GM12878 (cell line): ENCODE measurements around the gene ZDHHC14. TPM values are rescaled to one million over a fixed set of nuclear protein-coding genes. Genes with fewer than 3 reads are reported as not detected.

Experiments used
- ATAC-seq: fragments of 200-7000 bp; cut with Tn5 transposase; 3 replicates; pipeline ENCODE4 v1.9.1; 2020; ENCODE audit warnings: mild to moderate bottlenecking, moderate library complexity
- BruUV-seq: library from RNA; stranded (reverse); fragments of 400-500 nt; replicated peaks from 2 replicates; lab custom pipeline; 2021; lab: Mats Ljungman, UMichigan
- CTCF ChIA-PET: fragments of 300-600 bp; sonication (Branson Sonifier 250); formaldehyde crosslinking; extraction: SDS; loops from one replicate; lab custom pipeline; 2021; ENCODE audit warnings: inconsistent platforms; lab: Yijun Ruan, JAX
- POLR2A ChIA-PET: fragments of 350-600 bp; formaldehyde crosslinking; extraction: SDS; loops from one replicate; lab custom pipeline; 2021; ENCODE audit warnings: inconsistent platforms; lab: Charles Lee
- RAD21 ChIA-PET: fragments of 300-600 bp; sonication (Branson Sonifier 250); formaldehyde crosslinking; loops from one replicate; lab custom pipeline; 2023; ENCODE audit warnings: antibody characterized with exemption; ENCODE audit not compliant: unreplicated experiment; lab: Charles Lee
- SMC1A ChIA-PET: fragments of 300-600 bp; sonication (Branson Sonifier 250); formaldehyde crosslinking; loops from one replicate; lab custom pipeline; 2023; ENCODE audit not compliant: unreplicated experiment, uncharacterized antibody; lab: Charles Lee
- DNase-seq: peaks from one replicate; pipeline ENCODE4 v3.0.0-alpha.2; 2011; ENCODE audit warnings: low read depth, low spot score
- FAIRE-seq: peaks from 3 replicates; lab custom pipeline; 2011; peaks lifted over from hg19 to GRCh38; lab: Jason Lieb, UNC
- H2AFZ ChIP-seq: 2 replicates; pipeline ENCODE4 v1.6.0; 2011; ENCODE audit warnings: low read depth, low read length, control low read depth; ENCODE audit not compliant: control insufficient read depth
- H3K27ac ChIP-seq: 2 replicates; pipeline ENCODE4 v1.5.1; 2011; ENCODE audit warnings: control low read depth; ENCODE audit not compliant: control insufficient read depth, insufficient read depth
- H3K27me3 ChIP-seq, 2 experiments: replicated peaks in 1 of 2; 2 replicates each; pipeline versions ENCODE4 v1.6.0 to v1.6.1; 2011; ENCODE audit warnings: low read length in 1 of 2; ENCODE audit not compliant: control insufficient read depth in 2 of 2, insufficient read depth in 2 of 2
- H3K36me3 ChIP-seq, 2 experiments: 2 replicates each; pipeline ENCODE4 v1.5.1; 2011; ENCODE audit warnings: low read length in 1 of 2; ENCODE audit not compliant: control insufficient read depth in 2 of 2, insufficient read depth in 2 of 2
- H3K4me1 ChIP-seq: 2 replicates; pipeline ENCODE4 v1.6.1; 2011; ENCODE audit warnings: mild to moderate bottlenecking, low read length, moderate library complexity, mixed read lengths; ENCODE audit not compliant: control insufficient read depth, insufficient read depth
- H3K4me2 ChIP-seq: 2 replicates; pipeline ENCODE4 v1.6.0; 2011; ENCODE audit warnings: control low read depth; ENCODE audit not compliant: control insufficient read depth, insufficient read depth
- H3K4me3 ChIP-seq: fragments of 200-600 bp; sonication (generic); 2 replicates; pipeline ENCODE4 v1.5.1; 2016
- H3K79me2 ChIP-seq: 2 replicates; pipeline ENCODE4 v1.6.0; 2011; ENCODE audit warnings: low read length; ENCODE audit not compliant: control insufficient read depth, insufficient read depth
- H3K9ac ChIP-seq: 2 replicates; pipeline ENCODE4 v1.8.0; 2011; ENCODE audit warnings: low read length, control low read depth, mixed read lengths; ENCODE audit not compliant: control insufficient read depth, insufficient read depth
- H3K9me3 ChIP-seq: replicated peaks from 3 replicates; pipeline ENCODE4 v1.5.1; 2011; ENCODE audit warnings: mild to moderate bottlenecking, low read length; ENCODE audit not compliant: control insufficient read depth, insufficient read depth
- H4K20me1 ChIP-seq: 2 replicates; pipeline ENCODE4 v1.6.0; 2011; ENCODE audit not compliant: control insufficient read depth, insufficient read depth
- BMI1 ChIP-seq: fragments of 450-650 bp; IDR thresholded peaks from 2 replicates; pipeline ENCODE4 v1.6.1; 2016; ENCODE audit warnings: mild to moderate bottlenecking, moderate library complexity, borderline replicate concordance
- PML ChIP-seq: IDR thresholded peaks from 2 replicates; pipeline ENCODE4 v1.6.1; 2012; ENCODE audit warnings: low read length, inconsistent platforms
- whole genome bisulfite sequencing: methylation state at CpG from one replicate; pipeline ENCODE4 v1.1.6; 2016; ENCODE audit warnings: low lambda C conversion rate; ENCODE audit not compliant: insufficient replicate concordance, insufficient coverage; ENCODE audit errors: missing lambda C conversion rate; 5-methylcytosine and 5-hydroxymethylcytosine counted together
- in situ Hi-C: fragments of 300-500 bp; cut with MboI; formaldehyde crosslinking; loops from 9 replicates; pipeline ENCODE4 v1.14.3; 2018; ENCODE audit warnings: mixed read lengths
- intact Hi-C: fragments of 100-400 bp; cut with micrococcal nuclease; formaldehyde crosslinking; loops from one replicate; pipeline ENCODE4 v1.14.2; 2022; ENCODE audit not compliant: unreplicated experiment
- polyA plus RNA-seq, 11 experiments: library from polyadenylated mRNA; depleted of rRNA in 4 of 11; unstranded in 6 of 11; stranded (reverse) in 5 of 11; fragments of >200 nt; fragmentation: Nextera tagmentation in 4 of 11; fragmentation: Illumina TruSeq in 1 of 11; extraction: Ambion mirVana in 4 of 11; extraction: Trizol in 1 of 11; gene quantifications; 1 replicate in 1 of 11; 2 replicates in 10 of 11; pipeline versions ENCODE4 v1.2.1 to v1.2.3, GENCODE V29; 2011 to 2016; ENCODE audit warnings: inconsistent platforms in 2 of 11, missing spikeins in 2 of 11, low read depth in 1 of 11
- total RNA-seq, 4 experiments: library from RNA; depleted of rRNA in 3 of 4; stranded (reverse); fragments of >200 nt in 3 of 4; fragmentation: Illumina TruSeq in 1 of 4; extraction: Trizol in 1 of 4; gene quantifications; 2 replicates each; pipeline versions ENCODE4 v1.2.1 to v1.2.3, GENCODE V29; 2013 to 2021
- TF ChIP-seq, protein P1 (sequence below): fragments of 450-650 bp; conservative IDR thresholded peaks from 2 replicates; pipeline ENCODE4 v1.6.1; 2017; ENCODE audit warnings: mild to moderate bottlenecking, moderate library complexity
- TF ChIP-seq, protein P2 (sequence below): IDR thresholded peaks from 2 replicates; pipeline ENCODE4 v1.6.1; 2011; ENCODE audit warnings: borderline replicate concordance, low read depth, mild to moderate bottlenecking, moderate library complexity, mixed read lengths, low read length; ENCODE audit not compliant: insufficient read depth; ENCODE audit errors: extremely low read length
- TF ChIP-seq, protein P3 (sequence below): IDR thresholded peaks from 2 replicates; pipeline ENCODE4 v1.6.1; 2011; ENCODE audit warnings: mild to moderate bottlenecking, low read depth, low read length, moderate library complexity; ENCODE audit not compliant: insufficient replicate concordance

ZDHHC14 gene
- total and polyA plus RNA-seq, 10 of the 15 experiments (the other 5 are each of a cell fraction or from before 2014, with no cell fraction given): 0.15 to 16.0 (median 0.76) TPM; not detected in 1

DNA sequence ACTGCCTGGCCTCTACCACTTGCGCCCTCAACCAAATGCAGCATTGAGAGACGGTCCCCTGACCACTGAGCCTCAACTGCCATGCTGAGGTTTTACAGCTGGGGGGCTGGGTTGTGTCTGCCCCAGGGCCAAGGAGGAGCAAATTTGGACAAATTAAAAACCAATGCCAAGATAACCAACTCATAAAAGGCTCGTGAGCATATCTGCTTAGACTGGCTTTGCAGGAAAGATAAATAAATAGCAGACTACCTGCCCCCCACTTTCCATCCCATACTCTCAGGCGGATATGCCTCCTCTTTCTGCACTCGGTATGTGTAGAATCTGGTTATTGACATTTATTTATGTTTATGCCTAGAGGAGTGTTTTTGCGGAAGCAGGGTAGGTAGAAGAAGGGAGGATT lies 76.8 kb downstream of the ZDHHC14 start:
- Histone ChIP-seq H3K4me2 (no peak overlapping the region), H4K20me1 (no peaks in the 10 kb centered on the region), H3K79me2 (no peaks in the 10 kb centered on the region), H3K4me1 (peaks cover 30% of the 10 kb centered on the region), H3K36me3 (no peaks in the 10 kb centered on the region), H3K27ac (no peak overlapping the region), H3K9ac (no peak overlapping the region), H3K4me3 (no peak overlapping the region), H3K27me3 (no peaks in the 10 kb centered on the region), H2AFZ (no peak overlapping the region), H3K9me3 (no peaks in the 10 kb centered on the region; the same call in 2 of the 3 replicates)
- no peak for DNase-seq
- POLR2A ChIA-PET: no interaction called here
- CTCF ChIA-PET: interaction anchor here (1.2 kb wide), 1 partner anchor 143 kb away, joined by 3 read pairs; no protein-coding TSS in a partner anchor
- SMC1A ChIA-PET: interaction anchor here (1.9 kb wide), 1 partner anchor 78 kb away, joined by 4 read pairs; no protein-coding TSS in a partner anchor
- no peak for FAIRE-seq
- 97% methylated on average over 6 of the region's 6 CpGs for WGBS
- intact Hi-C loops: no loop called here
- BruUV-seq: no TSS peak
- RAD21 ChIA-PET: interaction anchor here (1.7 kb wide), 1 partner anchor 73 kb away, joined by 4 read pairs; no protein-coding TSS in a partner anchor
- in situ Hi-C loops: no loop called here
- no peak for ATAC-seq
- TF ChIP-seq PML (no peak), BMI1 (no peak)
- TF ChIP-seq, protein P1, sequence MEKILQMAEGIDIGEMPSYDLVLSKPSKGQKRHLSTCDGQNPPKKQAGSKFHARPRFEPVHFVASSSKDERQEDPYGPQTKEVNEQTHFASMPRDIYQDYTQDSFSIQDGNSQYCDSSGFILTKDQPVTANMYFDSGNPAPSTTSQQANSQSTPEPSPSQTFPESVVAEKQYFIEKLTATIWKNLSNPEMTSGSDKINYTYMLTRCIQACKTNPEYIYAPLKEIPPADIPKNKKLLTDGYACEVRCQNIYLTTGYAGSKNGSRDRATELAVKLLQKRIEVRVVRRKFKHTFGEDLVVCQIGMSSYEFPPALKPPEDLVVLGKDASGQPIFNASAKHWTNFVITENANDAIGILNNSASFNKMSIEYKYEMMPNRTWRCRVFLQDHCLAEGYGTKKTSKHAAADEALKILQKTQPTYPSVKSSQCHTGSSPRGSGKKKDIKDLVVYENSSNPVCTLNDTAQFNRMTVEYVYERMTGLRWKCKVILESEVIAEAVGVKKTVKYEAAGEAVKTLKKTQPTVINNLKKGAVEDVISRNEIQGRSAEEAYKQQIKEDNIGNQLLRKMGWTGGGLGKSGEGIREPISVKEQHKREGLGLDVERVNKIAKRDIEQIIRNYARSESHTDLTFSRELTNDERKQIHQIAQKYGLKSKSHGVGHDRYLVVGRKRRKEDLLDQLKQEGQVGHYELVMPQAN: no peak
- TF ChIP-seq, protein P2, sequence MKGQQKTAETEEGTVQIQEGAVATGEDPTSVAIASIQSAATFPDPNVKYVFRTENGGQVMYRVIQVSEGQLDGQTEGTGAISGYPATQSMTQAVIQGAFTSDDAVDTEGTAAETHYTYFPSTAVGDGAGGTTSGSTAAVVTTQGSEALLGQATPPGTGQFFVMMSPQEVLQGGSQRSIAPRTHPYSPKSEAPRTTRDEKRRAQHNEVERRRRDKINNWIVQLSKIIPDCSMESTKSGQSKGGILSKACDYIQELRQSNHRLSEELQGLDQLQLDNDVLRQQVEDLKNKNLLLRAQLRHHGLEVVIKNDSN: no peak
- TF ChIP-seq, protein P3, sequence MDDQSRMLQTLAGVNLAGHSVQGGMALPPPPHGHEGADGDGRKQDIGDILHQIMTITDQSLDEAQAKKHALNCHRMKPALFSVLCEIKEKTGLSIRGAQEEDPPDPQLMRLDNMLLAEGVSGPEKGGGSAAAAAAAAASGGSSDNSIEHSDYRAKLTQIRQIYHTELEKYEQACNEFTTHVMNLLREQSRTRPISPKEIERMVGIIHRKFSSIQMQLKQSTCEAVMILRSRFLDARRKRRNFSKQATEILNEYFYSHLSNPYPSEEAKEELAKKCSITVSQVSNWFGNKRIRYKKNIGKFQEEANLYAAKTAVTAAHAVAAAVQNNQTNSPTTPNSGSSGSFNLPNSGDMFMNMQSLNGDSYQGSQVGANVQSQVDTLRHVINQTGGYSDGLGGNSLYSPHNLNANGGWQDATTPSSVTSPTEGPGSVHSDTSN: no peak
- TF ChIP-seq, all 136 proteins: peak for 0
